Measurements from ENCODE around the gene LGMN.

The LGMN gene

DNA sequence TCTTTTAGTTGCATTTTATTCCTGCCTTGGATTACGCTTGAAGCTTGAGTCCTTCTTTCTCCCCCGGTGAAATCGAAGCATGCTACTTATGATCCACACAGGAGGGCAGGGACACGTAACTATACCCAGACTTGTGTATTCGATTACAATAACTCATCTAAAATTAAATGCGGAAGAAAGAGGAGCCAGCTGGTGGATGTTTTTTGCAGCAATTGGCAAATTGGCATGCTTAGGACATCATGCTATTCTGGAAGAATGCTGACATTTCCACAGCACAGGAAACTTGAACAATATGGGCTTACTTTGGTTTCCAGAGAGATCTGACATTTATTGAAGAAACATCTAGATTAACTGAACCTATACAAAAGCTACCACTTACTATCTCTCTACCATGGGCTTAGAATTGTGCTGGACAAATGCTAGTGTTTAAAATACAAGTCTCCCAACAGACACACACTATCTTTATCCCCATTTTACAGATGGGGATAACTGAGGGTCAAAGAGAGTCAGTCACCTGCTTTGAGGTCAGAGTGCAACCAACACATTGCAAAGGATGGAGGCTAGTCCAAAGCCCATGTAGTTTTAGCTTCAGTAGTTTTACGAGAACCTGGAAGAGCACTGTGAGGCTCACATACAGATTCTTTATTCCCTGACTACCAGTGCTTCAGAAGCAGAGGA lies 36.3 kb downstream of the LGMN start:
- CTCF ChIA-PET = interaction anchor here (0.8 to 13.4 kb wide), 8 partner anchors 10 to 76 kb away, joined by 3 to 170 read pairs (median 6); no protein-coding TSS in a partner anchor
- no peak overlapping the region for H3K4me3 ChIP-seq (ENCODE audit: low read depth, low read length)
- POLR2A ChIA-PET = no interaction called here
- TF ChIP-seq, protein P1, sequence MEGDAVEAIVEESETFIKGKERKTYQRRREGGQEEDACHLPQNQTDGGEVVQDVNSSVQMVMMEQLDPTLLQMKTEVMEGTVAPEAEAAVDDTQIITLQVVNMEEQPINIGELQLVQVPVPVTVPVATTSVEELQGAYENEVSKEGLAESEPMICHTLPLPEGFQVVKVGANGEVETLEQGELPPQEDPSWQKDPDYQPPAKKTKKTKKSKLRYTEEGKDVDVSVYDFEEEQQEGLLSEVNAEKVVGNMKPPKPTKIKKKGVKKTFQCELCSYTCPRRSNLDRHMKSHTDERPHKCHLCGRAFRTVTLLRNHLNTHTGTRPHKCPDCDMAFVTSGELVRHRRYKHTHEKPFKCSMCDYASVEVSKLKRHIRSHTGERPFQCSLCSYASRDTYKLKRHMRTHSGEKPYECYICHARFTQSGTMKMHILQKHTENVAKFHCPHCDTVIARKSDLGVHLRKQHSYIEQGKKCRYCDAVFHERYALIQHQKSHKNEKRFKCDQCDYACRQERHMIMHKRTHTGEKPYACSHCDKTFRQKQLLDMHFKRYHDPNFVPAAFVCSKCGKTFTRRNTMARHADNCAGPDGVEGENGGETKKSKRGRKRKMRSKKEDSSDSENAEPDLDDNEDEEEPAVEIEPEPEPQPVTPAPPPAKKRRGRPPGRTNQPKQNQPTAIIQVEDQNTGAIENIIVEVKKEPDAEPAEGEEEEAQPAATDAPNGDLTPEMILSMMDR (IDR thresholded peaks at IDR 0.05; ENCODE audit: insufficient read depth, low read length, missing control alignments) = no peak
- DNase-seq (ENCODE audit: low read depth, low spot score) = no peak

DNA sequence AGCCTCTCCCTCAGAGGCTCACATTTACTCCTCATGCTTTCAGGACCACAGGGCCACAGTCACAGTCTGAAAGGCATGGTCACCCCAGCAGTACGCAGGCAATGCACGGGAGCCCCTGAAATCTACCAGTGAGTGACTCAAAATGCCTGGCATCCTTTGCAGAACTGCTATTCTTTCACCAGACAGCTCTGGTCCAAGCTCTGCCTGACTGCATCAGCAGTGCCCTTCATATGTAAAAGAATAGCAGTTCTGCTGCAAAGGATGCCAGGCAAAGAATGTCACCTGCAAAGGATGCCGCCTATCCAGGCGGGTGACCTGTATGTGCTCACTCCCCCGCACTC lies 38.5 kb downstream of the LGMN start:
- ChIA-PET CTCF (interaction anchor here (1.1 to 13.4 kb wide), 5 partner anchors 8 to 73 kb away, joined by 3 to 170 read pairs (median 11); partner anchors contain the start of gene LGMN), POLR2A (interaction anchor here (0.6 to 0.8 kb wide), 2 partner anchors 22 to 84 kb away, joined by 3 to 4 read pairs; partner anchors contain the start of gene GOLGA5)
- TF ChIP-seq, protein P1 (IDR thresholded peaks at IDR 0.05; ENCODE audit: insufficient read depth, low read length, missing control alignments) = no peak
- no peak overlapping the region for H3K4me3 ChIP-seq (ENCODE audit: low read depth, low read length)
- no peak for DNase-seq (ENCODE audit: low read depth, low spot score)

DNA sequence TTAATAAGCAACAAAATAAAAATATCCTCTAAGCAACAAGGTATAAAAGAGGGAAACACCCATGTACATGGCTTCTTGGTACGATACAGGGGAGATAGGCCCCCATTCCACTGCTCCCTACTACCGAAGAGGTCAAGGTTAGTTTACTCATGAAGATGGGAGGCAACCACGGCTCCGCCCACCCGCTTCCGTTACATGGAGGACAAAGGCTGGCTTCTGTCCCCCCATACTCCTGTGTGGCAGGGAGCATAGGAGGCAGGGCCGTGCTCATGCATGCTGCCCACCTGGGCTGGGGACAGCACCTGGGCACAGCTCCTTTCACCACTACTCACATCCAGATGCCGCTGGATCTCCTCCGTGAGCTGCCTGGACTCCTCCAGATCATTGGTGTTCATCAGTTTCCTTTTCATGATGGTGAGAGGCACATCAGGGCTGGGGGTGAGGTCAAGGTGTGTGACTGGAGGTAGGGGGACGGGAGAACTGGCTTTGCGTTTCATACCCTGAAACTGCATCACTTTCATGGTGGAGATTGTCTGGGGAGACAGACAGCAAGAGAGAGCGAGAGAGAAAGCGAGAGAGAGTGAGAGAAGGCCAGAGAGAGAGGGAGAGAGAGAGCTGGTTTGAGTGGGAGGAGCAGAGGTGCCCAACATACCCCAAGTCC lies 39.0 kb downstream of the LGMN start:
- TF ChIP-seq, protein P1 (IDR thresholded peaks at IDR 0.05; ENCODE audit: insufficient read depth, low read length, missing control alignments) = no peak
- DNase-seq (ENCODE audit: low read depth, low spot score) = no peak
- no peak overlapping the region for H3K4me3 ChIP-seq (ENCODE audit: low read depth, low read length)
- ChIA-PET POLR2A (interaction anchor here (0.6 to 1.1 kb wide), 3 partner anchors 22 to 85 kb away, joined by 3 to 4 read pairs (median 4); partner anchors contain the start of genes GOLGA5 and LGMN), CTCF (interaction anchor here (1.1 to 13.4 kb wide), 6 partner anchors 8 to 574 kb away, joined by 3 to 170 read pairs (median 10); partner anchors contain the start of gene LGMN)

DNA sequence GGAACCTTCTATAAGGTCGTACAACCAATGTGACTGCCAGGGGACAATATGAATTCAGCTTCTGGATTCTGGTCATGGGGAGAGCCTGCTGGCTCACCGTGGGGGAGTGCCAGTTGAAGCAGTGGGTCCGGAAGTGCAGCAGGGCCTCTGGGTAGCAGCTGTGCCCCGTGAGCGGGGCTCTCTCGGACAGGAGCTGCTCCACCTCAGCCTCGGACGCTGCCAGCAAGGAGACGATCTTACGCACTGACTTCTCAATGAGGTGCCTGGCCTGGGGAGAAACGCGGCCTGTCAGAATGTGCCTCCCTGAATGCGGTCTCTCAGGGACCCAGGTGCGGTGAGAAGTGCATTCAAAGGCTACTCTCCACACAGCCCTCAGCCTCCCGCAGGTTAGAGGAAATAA lies 42.0 kb downstream of the LGMN start:
- H3K4me3 ChIP-seq (ENCODE audit: low read depth, low read length) = no peak overlapping the region
- TF ChIP-seq, protein P1 (IDR thresholded peaks at IDR 0.05; ENCODE audit: insufficient read depth, low read length, missing control alignments) = no peak
- POLR2A ChIA-PET = no interaction called here
- CTCF ChIA-PET = interaction anchor here (1.0 to 13.4 kb wide), 3 partner anchors 16 to 77 kb away, joined by 3 to 170 read pairs (median 58); no protein-coding TSS in a partner anchor
- no peak for DNase-seq (ENCODE audit: low read depth, low spot score)

DNA sequence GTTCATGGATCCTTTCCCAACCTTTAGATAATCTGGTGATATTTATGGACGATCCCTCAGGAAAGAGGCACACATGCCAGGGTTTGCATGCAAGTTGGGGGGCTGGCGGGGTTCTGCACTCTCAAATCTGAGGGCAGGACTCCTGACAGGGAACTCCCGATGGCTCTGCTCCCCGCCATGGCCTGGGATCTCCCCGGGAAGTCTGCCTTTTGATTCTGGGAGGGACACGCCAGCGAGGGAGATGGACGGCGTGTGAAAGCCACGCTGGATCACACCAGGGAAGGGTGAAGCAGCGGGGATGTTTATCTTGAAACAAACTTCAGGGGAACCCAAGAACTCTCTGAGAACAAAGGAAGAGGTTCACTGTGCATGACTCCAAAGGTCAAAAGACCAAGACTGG lies 43.6 kb downstream of the LGMN start:
- ChIA-PET POLR2A (no interaction called here), CTCF (interaction anchor here (4.7 kb wide), 1 partner anchor 15 kb away, joined by 22 read pairs; no protein-coding TSS in a partner anchor)
- no peak overlapping the region for H3K4me3 ChIP-seq (ENCODE audit: low read depth, low read length)
- TF ChIP-seq, protein P1 (IDR thresholded peaks at IDR 0.05; ENCODE audit: insufficient read depth, low read length, missing control alignments) = no peak
- no peak for DNase-seq (ENCODE audit: low read depth, low spot score)
